GM18519 (cell line): ENCODE results near the gene PRF1.
"Not testable (repeated sequence)": the region's sequence is repeated elsewhere in the genome, so short reads cannot be mapped to it uniquely, and the experiment has no call there.

Source experiments
- ATAC-seq: cut with Tn5 transposase; IDR thresholded peaks from one replicate; pipeline ENCODE4 v1.9.1; 2021; ENCODE audit warnings: mild to moderate bottlenecking, moderate library complexity; ENCODE audit not compliant: unreplicated experiment, low FRiP score

Gene PRF1

DNA sequence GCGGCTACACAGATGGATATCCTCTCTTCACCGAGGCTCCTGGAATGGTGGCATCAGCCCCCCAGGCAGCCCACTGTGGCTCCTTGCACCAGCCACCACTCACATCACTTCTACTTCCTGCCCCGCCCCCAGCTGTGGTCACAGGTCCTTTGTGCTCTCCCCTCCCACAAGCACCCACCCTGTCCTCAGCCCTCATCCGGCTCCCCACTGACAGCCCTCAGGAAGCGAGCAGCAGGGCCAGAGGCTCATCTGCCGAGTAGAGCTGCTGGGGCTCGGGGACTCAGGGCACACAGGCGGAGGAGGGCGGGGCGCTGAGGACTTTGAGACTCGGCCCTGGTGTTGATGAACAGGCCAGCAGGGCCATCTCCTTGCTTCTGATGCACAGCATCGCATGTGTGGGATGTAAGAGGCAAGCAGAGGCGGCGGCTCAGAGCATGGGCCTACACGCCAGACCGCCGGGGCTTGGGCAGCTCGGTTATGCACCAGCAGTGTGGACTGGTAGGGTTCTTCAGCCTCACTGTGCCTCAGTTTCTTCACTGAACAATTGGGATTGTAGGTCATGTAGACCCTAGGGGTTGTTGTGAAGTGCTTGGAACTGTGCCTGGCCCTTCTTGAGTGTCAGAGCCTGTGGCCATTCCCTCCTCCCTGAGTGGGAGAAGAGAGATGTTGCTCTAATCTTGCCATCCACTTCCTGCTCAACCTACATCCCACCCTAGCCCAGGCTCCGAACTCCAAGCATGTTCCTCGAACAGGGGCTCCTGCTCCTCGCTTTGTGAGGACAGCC, at the start of gene PRF1:
Gene PRF1 (minus strand): TSS at position 77 of the 784 bp plus-strand sequence. CDS start 1,839 bp downstream, outside the sequence.
- ATAC-seq, result no peak

DNA sequence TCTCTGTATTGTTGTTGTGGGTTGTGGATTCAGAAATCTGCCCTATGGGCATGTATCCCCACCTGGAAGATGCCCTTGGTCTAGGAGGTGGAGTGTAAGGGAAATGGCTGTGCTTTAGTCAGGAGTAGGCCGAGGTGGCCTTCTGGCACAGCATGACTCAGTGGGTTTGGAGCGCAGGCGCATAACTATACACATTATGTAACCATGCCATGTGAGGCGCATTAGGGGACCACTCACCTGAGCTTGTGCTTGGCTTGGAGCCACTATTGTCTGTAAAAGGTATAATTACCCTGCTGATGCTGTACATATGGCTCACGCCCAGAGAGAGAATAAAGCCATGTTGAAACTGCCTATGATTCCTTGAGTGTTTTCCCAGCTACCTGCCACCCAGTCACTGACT, 49.1 kb upstream of the PRF1 start:
- ATAC-seq, result no peak

DNA sequence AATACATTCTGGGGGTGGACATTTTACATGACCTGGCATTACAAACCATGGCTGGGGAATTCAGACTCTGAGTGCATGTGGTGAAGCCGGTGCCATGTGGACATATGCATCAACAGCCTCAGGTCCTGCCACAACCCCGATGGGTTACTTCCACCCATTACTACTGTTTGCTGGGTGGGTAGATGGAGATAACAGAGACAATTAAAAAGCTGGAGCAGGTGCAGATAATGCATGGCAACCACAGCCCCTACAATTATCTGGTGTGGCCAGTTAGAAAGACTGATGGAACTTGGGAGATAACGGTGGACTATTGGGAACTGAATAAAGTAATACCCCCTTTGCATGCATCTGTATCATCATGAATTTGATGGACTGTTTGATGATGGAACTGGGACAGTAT, 48.2 kb upstream of the PRF1 start:
- ATAC-seq, result no peak

DNA sequence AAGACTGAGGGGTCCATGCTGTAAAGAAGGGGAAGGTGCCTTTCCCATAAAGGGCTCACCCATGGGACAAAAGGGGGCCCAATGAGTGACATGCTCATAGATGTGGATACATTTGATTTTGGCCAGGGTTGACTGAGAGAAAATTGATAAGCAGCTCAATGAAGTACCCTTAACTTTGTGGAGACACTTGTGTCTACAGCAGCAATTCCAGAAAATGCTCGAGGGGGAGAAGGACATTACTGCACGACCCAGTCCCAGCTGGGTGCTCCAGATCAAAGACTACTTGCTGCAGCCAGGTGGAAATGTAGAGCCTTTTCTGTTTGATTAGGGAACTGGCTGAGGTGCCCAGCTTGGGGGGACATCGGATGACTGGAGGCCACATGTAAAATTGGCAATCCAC, 47.6 kb upstream of the PRF1 start:
- no peak for ATAC-seq

DNA sequence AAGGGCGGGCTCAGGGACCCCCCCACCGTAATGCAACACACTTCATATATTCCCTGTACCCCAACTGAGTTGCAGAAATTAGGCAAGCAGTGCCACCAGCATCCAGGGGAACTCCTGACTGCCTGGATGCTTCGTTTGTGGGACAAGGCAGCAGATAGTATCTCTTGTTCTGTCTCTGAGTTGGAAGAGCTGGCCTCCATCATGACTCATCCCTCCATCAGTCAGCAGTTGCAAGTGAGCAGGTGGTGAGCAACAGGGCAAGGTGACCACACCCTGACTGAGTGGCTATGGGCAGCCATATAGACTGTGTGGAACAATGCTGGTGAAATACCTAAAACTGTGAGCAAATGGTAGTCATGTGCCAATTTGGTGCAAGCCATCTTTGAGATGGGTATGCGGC, 47.0 kb upstream of the PRF1 start:
- no peak for ATAC-seq

DNA sequence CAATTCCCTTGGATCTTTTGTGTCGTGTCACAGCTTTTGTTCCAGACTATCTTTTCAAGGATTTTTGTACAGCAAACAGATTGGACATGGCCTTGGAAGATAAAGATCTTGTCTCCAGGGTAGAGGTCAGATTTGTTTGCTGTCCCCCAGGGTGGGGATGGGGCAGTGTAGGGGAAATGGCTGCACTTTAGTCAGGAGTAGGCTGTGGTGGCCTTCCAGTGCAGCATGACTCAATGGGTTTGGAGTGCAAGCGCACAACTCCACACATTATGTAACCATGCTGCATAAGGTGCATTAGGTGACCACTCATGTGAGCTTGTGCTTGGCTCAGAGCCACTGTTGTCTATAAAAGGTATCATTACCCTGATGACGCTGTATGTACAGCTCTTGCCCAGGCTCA, 45.9 kb upstream of the PRF1 start:
- no peak for ATAC-seq

DNA sequence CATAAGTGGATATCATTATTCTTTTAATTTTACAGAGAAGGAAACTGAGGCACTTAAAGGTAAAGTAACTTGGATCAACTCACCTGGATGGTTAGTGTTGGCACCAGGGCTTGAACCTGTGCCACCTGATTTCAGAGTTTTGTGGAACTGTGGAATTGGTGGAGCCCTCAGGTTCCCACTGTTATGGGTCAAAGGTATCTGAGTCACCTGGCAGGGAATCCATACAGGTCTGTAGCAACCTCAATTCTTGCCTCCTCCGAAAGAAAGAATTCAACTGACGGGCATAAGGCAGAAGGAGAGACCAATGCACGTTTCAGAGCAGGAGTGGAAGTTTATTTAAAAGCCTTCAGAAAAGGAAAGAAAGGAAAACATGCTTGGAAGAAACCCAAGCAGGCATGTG, 44.5 kb upstream of the PRF1 start:
- no peak for ATAC-seq

DNA sequence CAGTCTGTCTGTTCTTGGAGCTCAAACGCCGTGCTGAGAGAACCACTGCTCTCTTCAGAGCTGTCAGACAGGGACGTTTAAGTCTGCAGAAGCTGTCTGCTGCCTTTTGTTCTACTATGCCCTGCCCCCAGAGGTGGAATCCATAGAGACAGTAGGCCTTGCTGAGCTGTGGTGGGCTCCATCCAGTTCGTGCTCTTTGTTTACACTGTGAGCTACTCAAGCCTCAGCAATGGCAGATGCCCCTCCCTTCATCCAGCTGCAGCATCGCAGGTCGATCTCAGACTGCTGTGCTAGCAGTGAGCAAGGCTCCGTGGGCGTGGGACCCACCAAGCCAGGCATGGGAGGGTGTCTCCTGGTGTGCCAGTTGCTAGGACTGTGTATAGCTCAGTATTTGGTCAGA, 42.4 kb upstream of the PRF1 start:
- not testable (repeated sequence) for ATAC-seq

DNA sequence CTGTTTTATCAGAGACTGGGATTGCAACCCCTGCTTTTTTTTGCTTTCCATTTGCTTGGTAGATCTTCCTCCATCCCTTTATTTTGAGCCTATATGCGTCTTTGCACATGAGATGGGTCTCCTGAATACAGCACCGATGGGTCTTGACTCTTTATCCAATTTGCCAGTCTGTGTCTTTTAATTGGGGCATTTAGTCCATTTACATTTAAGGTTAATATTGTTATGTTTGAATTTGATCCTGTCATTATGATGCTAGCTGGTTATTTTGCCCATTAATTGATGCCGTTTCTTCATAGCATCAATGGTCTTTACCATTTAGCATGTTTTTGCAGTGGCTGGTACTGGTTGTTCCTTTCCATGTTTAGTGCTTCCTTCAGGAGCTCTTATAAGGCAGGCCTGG, 40.7 kb upstream of the PRF1 start:
- not testable (repeated sequence) for ATAC-seq

DNA sequence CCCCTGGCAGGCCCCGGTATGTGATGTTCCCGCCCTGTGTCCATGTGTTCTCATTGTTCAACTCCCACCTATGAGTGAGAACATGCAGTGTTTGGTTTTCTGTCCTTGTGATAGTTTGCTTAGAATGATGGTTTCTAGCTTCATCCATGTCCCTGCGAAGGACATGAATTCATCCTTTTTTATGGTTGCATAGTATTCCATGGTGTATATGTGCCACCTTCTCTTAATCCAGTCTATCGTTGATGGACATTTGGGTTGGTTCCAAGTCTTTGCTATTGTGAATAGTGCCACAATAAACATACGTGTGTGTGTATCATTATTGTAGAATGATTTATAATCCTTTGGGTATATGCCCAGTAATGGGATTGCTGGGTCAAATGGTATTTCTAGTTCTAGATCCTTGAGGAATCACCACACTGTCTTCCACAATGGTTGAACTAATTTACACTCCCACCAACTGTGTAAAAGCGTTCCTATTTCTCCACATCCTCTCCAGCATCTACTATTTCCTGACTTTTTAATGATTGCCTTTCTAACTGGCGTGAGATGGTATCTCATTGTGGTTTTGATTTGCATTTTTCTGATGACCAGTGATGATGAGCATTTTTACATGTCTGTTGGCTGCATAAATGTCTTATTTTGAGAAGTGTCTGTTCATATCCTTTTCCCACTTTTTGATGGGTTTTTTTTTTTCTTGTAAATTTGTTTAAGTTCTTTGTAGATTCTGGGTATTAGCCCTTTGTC, 37.3 kb upstream of the PRF1 start:
- not testable (repeated sequence) for ATAC-seq

DNA sequence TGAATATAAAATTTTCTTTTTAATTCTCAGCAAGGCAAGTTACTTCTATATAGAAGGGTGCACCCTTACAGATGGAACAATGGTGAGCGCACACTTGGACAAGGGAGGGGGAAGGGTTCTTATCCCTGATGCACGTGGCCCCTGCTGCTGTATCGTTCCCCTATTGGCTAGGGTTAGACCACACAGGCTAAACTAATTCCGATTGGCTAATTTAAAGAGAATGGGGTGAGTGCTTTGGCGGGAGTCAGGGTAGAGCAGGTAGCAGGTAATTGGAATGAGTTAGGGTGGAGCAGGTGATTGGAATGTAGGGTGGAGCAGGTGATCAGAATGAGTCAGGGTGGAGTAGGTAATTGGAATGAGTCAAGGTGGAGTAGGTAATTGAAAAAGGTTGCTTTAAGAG, 32.0 kb upstream of the PRF1 start:
- not testable (repeated sequence) for ATAC-seq

DNA sequence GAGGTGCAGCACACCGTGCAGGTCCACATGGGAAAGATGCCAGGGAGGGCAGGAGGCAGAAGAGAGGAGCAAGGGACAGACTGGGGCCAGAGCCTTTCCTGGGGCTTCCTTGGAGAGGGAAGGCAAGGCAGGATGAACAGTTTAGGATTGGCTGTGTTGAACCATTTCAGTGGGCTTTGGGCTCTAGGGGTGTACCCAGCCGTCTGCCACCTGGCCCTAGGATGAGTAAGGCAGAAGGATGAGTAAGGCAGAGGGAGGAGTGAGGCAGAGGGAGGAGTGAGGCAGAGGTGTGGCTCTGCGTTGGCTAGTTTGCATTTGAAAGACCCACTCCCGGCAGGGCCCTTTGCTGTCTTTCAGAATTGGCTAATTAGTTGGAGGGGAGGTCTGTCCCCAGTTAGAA, 31.5 kb upstream of the PRF1 start:
- ATAC-seq, result no peak

DNA sequence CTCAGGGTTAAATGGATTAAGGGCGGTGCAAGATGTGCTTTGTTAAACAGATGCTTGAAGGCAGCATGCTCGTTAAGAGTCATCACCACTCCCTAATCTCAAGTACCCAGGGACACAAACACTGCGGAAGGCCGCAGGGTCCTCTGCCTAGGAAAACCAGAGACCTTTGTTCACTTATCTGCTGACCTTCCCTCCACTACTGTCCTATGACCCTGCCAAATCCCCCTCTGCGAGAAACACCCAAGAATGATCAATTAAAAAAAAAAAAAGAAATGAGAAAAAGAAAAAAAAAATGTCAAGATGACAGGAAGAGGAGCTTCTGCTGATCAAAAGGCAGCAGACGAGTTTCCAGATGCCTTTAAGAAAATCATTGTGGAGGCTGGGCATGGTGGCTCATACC, 29.2 kb upstream of the PRF1 start:
- not testable (repeated sequence) for ATAC-seq

DNA sequence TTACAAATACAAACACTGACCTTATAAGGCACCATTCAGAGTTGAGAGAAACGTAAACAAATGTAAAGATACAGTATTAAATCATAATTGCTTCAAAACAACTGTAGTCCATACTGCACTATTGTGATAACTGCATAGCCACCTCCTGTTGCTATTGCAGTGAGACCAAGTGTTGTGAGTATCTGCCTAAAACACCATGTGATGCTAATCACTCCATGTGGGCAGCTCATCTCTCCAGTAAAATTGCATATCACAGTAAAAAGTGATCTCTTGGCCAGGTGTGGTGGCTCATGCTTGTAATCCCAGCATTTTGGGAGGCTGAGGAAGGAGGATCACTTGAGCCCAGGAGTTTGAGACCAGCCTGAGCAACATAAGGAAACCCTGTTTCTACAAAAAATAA, 26.8 kb upstream of the PRF1 start:
- ATAC-seq, result no peak

DNA sequence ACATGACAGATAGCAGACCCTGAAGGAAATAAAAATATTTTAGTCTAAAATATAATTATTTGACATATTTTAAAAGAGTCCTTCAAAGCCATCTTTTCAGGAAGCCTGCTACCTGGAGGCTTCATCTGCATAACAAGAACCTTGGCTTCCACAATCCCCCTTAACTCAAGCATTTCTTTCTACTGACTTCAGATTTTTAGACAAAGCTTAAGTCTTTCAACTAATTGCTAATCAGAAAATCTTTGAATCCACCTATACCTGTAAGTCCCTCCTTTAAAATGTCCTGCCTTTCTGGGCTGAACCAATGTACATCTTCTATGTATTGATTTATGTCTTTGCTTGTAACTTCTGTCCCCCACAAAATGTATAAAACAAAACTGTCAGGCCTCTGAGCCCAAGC, 23.5 kb upstream of the PRF1 start:
- ATAC-seq, result no peak

DNA sequence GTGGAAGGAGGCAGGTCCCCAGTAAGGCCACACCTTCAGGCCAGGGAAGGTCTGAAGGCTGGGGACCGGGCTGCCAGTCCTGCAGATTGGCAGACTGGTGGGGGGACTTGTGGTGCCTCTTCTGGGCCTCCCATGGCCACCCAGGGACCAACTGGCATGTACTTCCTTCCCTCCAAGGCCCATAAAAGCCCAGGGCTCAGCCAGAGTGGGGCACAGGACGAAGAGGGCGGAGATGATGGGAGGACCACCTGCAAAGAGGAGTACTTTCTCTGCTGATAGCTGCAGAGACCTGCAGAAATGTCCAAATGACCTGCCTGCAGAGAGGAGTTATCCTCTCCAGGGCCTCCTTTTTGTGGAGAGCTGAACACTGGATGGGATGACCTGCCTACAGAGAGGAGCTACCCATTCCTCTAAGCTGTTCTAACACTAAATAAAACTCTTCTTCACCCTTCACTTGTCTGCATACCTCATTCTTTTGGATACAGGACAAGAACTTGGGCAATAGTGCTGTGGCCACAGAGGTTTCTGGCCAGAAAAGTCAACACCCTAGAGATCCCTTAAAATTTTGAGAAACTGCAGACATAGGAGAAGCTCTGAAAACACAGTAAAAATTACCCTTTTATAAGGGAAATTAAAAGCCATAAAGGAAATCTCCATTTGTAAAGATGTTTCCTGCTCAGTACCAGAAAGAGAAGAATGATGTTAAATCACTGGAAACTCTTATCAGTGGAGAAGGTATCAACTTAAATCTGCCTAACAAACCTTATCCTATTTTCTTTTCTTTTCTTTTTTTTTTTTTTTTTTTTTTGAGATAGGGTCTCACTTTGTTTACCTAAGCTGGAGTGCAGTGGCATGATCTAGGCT, 20.7 kb upstream of the PRF1 start:
- no peak for ATAC-seq

DNA sequence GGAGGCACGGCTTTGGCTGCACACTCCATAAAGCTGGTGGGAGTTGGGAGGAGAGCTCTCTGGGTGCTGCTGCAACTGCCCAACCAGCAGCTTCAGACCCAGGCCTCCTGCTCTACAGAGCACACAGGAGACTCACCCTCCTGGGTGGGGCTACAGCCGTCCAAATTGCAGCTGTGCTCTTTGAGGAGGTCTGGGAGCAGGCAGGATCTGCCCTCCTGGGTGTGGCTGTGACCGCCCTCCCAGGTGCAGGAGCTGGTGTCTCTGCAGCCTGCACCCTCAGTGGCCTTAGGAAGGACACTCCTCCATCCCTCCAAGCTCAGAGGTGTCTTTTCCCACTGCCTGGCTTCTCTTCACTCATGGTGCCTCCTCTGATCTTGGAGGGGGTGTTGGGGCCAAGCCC, 20.0 kb upstream of the PRF1 start:
- ATAC-seq, result no peak

DNA sequence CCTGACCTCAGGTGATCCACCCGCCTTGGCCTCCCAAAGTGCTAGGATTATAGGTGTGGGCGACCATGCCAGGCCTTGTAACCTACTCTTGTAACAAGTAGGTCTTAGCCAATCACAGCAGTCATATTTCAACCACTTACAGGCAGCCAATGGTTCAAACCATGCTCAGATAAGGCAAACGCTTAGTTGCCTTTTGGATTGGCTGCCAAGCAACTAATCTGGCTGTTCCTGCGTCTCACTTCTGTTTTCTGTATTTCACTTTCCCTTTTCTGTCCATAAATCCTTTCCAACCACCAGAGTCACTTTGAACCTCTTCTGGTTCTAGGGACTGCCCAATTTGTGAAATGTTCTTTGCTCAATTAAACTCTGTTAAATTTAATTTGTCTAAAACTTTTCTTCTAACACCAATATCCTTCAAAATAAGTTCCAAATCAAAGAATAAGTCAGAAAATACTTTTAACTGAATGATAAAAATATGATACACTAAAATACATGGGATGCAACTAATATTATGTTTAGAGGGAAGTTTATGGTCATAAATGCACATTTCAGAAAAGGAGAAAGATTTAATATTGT, 19.1 kb upstream of the PRF1 start:
- ATAC-seq, result no peak

DNA sequence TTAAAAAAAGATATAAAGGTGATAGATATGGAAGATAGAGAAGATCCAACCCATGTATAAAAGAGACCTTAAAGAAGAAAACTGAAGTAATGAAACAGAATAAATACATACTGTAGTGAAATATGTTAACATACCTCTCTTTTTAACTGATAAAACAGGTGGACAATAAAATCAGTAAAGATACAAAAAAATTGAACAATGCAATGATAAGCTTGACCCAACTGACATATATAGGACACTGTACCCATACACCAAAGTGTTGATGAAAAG, 17.4 kb upstream of the PRF1 start:
- ATAC-seq, result no peak

DNA sequence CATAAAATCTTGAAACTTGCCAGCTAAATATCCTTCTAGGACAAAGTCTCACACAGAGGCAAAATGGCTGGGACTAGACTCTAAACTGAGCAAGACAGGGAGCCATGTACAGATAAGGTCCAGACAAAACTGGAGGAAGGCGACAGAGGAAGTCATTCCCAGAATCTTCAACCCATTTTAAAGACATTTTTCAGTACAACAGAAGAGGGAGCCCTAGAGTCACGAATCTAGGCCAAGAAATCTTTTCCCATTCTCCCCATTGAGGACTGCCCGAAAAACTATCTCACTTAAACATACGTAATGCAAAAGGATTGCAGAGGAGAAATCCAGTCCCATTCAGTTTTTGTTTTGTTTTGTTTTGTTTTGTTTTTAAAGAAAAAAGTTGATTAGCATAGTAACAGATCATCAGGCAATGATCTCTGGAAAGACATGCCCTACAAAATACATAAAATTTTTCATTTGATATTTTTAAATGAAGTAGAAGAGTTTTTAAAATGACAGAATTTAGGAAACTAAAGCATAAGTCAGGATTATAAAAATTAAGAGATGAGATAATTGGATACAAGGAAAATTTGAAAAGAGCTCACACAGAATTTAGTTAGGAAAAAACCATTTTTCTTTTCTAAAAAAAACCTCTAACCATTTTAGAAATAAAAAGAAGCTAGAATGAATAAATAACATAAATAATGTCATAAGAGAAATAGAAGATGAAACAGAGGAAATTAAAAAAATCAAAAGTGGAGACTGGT, 16.9 kb upstream of the PRF1 start:
- ATAC-seq, result no peak
